Transverse colon (tissue), 4 donors: ENCODE results near the gene NHS.

Experiments
- EP300 ChIP-seq: sonication (generic); formaldehyde crosslinking; IDR thresholded peaks from one replicate; pipeline ENCODE4 v1.6.1; 2017; ENCODE audit warnings: antibody characterized with exemption, low read depth
- POLR2A ChIP-seq: fragments of 450-650 bp; IDR thresholded peaks from one replicate; pipeline ENCODE4 v1.6.1; 2016; ENCODE audit warnings: antibody characterized with exemption, mild to moderate bottlenecking, moderate library complexity
- POLR2AphosphoS5 ChIP-seq, 3 donors: sonication (generic); formaldehyde crosslinking; IDR thresholded peaks; one replicate each; pipeline ENCODE4 v1.6.1; 2016; ENCODE audit warnings: antibody characterized with exemption in 3 of 3
- TF ChIP-seq, protein P1 (sequence below), 5 experiments: fragments of 200-600 bp in 3 of 5; fragments of 450-650 bp in 2 of 5; sonication (generic) in 3 of 5; IDR thresholded peaks; 1 replicate in 2 of 5; 2 replicates in 3 of 5; pipeline ENCODE4 v1.5.1; 2016 to 2017; ENCODE audit warnings: antibody characterized with exemption in 5 of 5, inconsistent platforms in 3 of 5, mild to moderate bottlenecking in 2 of 5, moderate library complexity in 1 of 5

DNA sequence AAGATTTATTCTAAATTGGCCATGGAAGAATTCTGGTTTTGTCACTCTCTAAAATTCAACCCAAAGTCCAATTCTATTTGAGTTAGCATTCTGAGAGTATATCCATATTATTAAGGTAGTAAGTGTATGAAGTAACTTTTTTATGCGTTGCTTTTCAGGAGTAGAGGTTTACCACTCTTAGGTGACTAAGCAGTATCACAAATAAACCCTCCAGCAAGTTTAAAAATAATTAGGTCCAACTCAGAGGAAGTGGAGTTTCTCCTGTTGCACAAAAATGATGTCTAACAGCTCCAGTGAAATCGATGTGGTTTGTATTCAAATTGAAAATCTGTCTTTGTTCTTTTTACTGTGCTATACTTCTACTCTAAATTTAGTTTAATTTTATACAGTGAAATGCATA, 368.9 kb downstream of the NHS start:
- TF ChIP-seq, protein P1, sequence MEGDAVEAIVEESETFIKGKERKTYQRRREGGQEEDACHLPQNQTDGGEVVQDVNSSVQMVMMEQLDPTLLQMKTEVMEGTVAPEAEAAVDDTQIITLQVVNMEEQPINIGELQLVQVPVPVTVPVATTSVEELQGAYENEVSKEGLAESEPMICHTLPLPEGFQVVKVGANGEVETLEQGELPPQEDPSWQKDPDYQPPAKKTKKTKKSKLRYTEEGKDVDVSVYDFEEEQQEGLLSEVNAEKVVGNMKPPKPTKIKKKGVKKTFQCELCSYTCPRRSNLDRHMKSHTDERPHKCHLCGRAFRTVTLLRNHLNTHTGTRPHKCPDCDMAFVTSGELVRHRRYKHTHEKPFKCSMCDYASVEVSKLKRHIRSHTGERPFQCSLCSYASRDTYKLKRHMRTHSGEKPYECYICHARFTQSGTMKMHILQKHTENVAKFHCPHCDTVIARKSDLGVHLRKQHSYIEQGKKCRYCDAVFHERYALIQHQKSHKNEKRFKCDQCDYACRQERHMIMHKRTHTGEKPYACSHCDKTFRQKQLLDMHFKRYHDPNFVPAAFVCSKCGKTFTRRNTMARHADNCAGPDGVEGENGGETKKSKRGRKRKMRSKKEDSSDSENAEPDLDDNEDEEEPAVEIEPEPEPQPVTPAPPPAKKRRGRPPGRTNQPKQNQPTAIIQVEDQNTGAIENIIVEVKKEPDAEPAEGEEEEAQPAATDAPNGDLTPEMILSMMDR (IDR thresholded peaks at IDR 0.05), result no peak
- no peak for TF ChIP-seq POLR2A
- TF ChIP-seq EP300, result no peak
- no peak for TF ChIP-seq POLR2AphosphoS5 (IDR thresholded peaks at IDR 0.05)
